NCI-H146 treated with DMSO at 0.1 percent for 48 hours (cell line): ENCODE data around the gene KRTAP4-5.
"Not testable (repeated sequence)": the region's sequence is repeated elsewhere in the genome, so short reads cannot be mapped to it uniquely, and the experiment has no call there.

Experiments
- DNase-seq: peaks from one replicate; lab custom pipeline; 2025; ENCODE audit not compliant: unreplicated experiment; lab: John Stamatoyannopoulos, UW

KRTAP4-5 gene

GRCh38 chr17:41149652-41149985 lies at the start of gene KRTAP4-5:
KRTAP4-5 (minus strand) TSS chr17:41149825; CDS start chr17:41149767, 58 bp downstream.
- DNase-seq, result no peak

- no peak for DNase-seq
Observed at GRCh38 chr17:41196068-41196467, 46.4 kb upstream of the KRTAP4-5 start.

GRCh38 chr17:41190328-41190727 lies 40.7 kb upstream of the KRTAP4-5 start:
- no peak for DNase-seq

GRCh38 chr17:41189837-41190318 lies 40.3 kb upstream of the KRTAP4-5 start, which contains the start of gene KRTAP9-1:
KRTAP9-1 (plus strand) TSS chr17:41189887; CDS start chr17:41189887, 0 bp downstream.
- DNase-seq, result not testable (repeated sequence)

- DNase-seq, result no peak
Observed at GRCh38 chr17:41186872-41187271, 37.2 kb upstream of the KRTAP4-5 start.

- no peak for DNase-seq
Observed at GRCh38 chr17:41185001-41185400, 35.4 kb upstream of the KRTAP4-5 start.

GRCh38 chr17:41184480-41184961 lies 34.9 kb upstream of the KRTAP4-5 start, which contains the start of gene KRTAP4-1:
KRTAP4-1 (minus strand) TSS chr17:41184911; CDS start chr17:41184854, 57 bp downstream.
- no peak for DNase-seq

GRCh38 chr17:41178843-41179616 lies 29.4 kb upstream of the KRTAP4-5 start:
- DNase-seq, result no peak

GRCh38 chr17:41178341-41178740 lies 28.7 kb upstream of the KRTAP4-5 start:
- no peak for DNase-seq

- no peak for DNase-seq
Observed at GRCh38 chr17:41177727-41178271, 28.2 kb upstream of the KRTAP4-5 start, which contains the start of gene KRTAP4-2. KRTAP4-2 (minus strand) TSS chr17:41178221; CDS start chr17:41178164, 57 bp downstream.

- no peak for DNase-seq
Observed at GRCh38 chr17:41176744-41177387, 27.2 kb upstream of the KRTAP4-5 start.

GRCh38 chr17:41171886-41172285 lies 22.3 kb upstream of the KRTAP4-5 start:
- no peak for DNase-seq

GRCh38 chr17:41168121-41168520 lies 18.5 kb upstream of the KRTAP4-5 start, which contains the start of gene KRTAP4-3:
KRTAP4-3 (minus strand) TSS chr17:41168221; CDS start chr17:41168172, 49 bp downstream.
- no peak for DNase-seq

- DNase-seq, result no peak
Observed at GRCh38 chr17:41167561-41167960, 17.9 kb upstream of the KRTAP4-5 start.

GRCh38 chr17:41163828-41164227 lies 14.2 kb upstream of the KRTAP4-5 start:
- no peak for DNase-seq

- DNase-seq, result no peak
Observed at GRCh38 chr17:41160648-41161047, 11.0 kb upstream of the KRTAP4-5 start, which contains the start of gene KRTAP4-4. KRTAP4-4 (minus strand) TSS chr17:41160748; CDS start chr17:41160691, 57 bp downstream.

- not testable (repeated sequence) for DNase-seq
Observed at GRCh38 chr17:41160190-41160589, 10.6 kb upstream of the KRTAP4-5 start.

- no peak for DNase-seq
Observed at GRCh38 chr17:41153856-41154255, 4.2 kb upstream of the KRTAP4-5 start.

- no peak for DNase-seq
Observed at GRCh38 chr17:41151525-41151924, 1.9 kb upstream of the KRTAP4-5 start.

- no peak for DNase-seq
Observed at GRCh38 chr17:41150026-41150425, 401 bp upstream of the KRTAP4-5 start.

GRCh38 chr17:41148971-41149651 lies 514 bp downstream of the KRTAP4-5 start:
- DNase-seq, result not testable (repeated sequence)
